HG02970 (cell line): ENCODE results near the gene ERP29.
"Not testable (repeated sequence)": the region's sequence is repeated elsewhere in the genome, so short reads cannot be mapped to it uniquely, and the experiment has no call there.

ENCODE experiments used
- ATAC-seq: cut with Tn5 transposase; IDR thresholded peaks from one replicate; pipeline ENCODE4 v1.9.1; 2021; ENCODE audit warnings: mild to moderate bottlenecking, moderate library complexity, moderate number of reproducible peaks; ENCODE audit not compliant: unreplicated experiment, low FRiP score

ERP29 gene

DNA sequence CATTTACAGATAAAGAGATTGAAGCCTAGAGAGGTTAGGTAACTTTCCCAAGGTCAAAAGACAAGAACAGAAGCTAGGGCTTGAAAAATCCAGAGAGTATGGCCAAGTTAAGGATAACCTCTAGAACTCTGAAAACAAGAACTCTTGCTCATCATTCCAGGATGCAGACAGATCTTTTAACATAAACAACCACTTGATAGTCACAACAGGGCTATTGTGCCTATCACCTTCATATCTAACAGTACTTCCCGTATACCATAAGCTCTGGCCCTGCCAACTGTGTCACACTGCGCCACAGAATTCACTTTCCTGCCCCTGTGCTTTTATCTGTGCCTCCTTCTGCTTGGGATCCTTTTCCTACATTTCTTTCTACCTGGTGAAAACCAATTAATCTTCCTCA is 18.2 kb downstream of the ERP29 start:
- no peak for ATAC-seq

DNA sequence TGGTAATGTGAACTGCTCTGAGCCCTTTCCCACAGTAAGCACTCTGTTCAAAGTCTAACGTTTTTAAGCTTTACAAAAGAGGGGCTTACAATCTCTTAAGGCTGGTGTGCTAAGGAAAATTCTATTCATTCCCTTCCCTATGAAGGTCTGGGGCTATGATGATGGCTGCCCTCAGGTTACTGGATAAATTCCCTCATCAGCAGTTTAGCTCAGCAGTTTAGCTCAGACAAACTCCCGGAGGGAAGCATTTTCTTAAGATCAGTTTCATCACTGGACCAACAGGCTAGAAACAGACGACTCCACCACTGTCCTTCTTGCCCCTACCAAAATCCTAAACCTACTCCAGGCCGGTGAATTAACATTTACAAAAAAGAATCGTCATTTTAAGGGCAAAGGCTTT is 19.1 kb downstream of the ERP29 start:
- ATAC-seq, result no peak

DNA sequence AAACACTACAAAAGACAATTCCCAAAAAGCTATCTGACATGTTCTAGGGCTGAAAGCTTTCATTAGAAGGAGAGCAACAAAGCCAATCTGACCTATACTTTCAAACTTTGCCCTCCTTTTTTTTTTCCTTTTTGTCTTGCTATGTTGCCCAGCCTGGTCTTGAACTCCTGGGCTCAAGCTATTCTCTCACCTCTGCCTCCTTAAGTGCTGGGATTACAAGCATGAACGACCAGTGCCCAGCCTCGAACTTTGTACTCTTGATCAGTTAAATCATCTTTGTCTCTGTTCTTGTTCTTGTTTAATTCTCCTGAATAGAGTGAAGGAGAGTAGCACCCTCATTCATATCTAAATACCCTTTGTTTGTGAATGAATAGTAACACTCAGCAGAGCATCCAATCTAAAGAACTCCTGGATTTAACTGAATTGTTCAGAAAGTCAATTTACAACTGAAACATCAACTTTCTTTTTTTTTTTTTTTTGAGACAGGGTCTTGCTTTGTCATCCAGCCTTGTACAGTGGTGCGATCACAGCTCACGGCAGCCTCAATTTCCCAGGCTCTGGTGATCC is 22.1 kb downstream of the ERP29 start:
- no peak for ATAC-seq

DNA sequence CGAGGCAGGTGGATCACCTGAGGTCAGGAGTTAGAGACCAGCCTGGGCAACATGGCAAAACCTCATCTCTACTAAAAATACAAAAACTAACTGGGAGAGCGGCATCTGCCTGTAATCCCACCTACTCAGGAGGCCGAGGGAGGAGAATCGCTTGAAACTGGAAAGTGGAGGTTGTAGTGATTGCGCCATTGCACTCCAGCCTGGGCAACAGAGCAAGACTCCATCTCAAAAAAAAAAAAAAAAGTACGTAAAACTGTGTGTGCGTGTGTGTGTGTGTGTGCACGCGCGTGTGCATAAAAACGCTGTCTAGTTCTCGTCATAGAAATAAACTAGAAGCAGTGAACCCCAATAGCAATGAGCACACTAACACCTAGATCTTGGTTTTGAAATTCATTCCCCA is 23.4 kb downstream of the ERP29 start:
- not testable (repeated sequence) for ATAC-seq

DNA sequence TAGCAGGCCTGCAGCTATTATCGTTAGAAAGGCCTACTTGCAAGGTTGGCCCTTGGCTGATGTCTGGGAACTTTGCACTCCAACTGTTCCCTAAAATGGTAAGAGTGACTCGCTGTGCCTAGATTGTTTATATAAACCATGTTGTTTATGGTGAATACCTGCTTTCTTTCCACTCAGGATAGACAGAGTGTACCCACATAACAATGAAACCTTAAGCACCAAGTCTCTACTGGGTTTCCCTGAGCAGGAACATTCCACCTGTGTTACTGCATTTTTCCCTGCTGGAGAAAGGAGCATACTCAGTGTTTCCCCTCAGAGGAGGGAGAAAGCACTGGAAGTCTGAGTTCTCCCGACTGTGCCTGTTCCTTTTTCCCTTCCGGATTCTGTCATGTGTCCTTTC is 32.8 kb downstream of the ERP29 start:
- ATAC-seq, result no peak

DNA sequence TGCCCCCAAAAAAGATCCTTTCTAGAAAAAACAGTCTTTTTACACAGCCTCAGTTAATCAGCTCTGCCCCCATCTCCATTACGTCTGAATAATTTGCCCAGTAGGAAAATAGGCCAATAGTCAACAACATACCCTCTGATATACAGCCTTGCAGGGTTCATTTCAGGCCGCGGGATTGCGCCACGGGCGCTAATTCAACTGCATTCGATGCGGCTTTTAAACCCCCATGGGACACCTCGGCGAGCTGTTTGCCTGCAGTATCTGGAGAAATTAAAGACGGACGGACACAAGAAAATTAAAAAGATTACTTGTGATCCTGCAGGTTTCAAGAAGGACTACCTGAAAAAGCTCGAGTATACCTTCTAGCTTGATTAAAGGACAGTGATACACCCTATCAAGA is 36.1 kb downstream of the ERP29 start:
- ATAC-seq, result no peak

DNA sequence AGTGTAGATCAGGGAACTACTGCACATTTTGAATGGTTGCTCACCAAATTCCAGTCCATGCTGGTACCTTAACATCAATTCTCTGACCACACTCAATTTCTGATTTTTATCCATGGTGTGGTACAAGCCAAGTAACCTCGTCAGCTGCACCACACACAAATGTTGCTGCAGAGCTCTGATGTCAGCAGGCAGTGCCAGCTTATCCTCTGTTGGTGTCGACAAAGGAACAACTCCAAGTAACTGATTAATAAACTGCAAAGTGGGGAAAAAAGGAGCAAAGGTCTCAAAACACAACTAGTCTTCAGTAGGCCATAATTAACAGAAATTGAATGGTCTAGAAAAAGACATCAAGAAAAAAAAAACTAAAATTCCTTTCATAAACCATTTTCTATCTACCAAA is 47.9 kb downstream of the ERP29 start:
- ATAC-seq, result no peak

DNA sequence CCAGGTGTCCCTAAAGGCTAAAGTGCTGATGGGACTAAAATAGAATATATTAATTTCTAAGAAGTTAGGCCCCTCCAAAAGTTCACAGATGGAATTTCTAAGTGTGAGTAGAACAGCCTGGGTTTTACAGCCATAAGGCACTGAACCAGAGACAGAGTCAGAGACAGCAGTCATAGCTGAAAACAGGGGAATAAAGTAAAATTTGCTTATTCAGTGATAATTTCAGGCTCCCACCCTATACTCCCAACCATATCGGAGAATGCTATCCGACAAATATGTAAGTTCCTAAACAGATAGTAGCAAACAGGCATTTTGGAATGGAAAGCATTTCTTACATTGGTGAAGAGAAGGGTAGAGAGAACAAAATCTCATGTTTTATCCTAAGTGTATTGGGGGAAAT is 50.0 kb downstream of the ERP29 start:
- no peak for ATAC-seq

DNA sequence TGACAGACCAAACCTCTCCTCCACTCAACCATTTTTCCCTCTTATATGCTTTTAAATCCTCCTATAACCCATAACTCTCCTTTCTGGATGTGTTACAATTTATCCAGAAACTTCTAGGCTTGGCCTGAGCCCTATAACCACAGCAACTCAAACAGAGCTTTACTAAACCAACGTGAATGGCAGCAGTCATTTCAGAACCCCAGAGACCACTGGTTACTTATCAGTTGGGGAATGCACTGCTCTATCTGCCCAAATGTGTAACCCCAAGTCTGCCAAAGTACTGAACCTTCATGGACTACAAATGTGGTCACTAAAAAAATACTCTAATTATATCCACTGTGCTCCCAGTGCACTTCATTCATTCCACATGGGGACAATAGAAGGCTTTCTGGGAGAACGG is 53.3 kb downstream of the ERP29 start:
- no peak for ATAC-seq
